MCF 10A (cell line): ENCODE results near the gene XYLT2. TPM values are rescaled to one million over a fixed set of nuclear protein-coding genes. Genes with fewer than 3 reads are reported as not detected.

ENCODE experiments used
- BruUV-seq: library from RNA; stranded (reverse); fragments of 400-500 nt; replicated peaks from 2 replicates; lab custom pipeline; 2021; lab: Mats Ljungman, UMichigan
- CTCF ChIA-PET: fragments of 300-600 bp; sonication (Branson Sonifier 250); formaldehyde crosslinking; extraction: SDS; loops from one replicate; lab custom pipeline; 2021; ENCODE audit warnings: antibody characterized with exemption, inconsistent platforms; lab: Yijun Ruan, JAX
- POLR2A ChIA-PET: fragments of 300-600, 350-650 bp; sonication (Branson Sonifier 250); formaldehyde crosslinking; extraction: SDS; loops from one replicate; lab custom pipeline; 2020; ENCODE audit warnings: antibody characterized with exemption, inconsistent platforms; lab: Yijun Ruan, JAX
- DNase-seq: peaks from one replicate; pipeline ENCODE4 v3.0.0-alpha.2; 2018; ENCODE audit not compliant: unreplicated experiment
- H3K27ac Mint-ChIP-seq: one replicate; pipeline ENCODE4 v1.8.0; 2022; ENCODE audit warnings: mild to moderate bottlenecking, low read depth, mixed read lengths; ENCODE audit not compliant: unreplicated experiment
- H3K27me3 Mint-ChIP-seq: one replicate; pipeline ENCODE4 v1.8.0; 2022; ENCODE audit warnings: mixed read lengths; ENCODE audit not compliant: insufficient read depth, unreplicated experiment
- H3K36me3 Mint-ChIP-seq: one replicate; pipeline ENCODE4 v1.8.0; 2022; ENCODE audit warnings: mild to moderate bottlenecking, moderate library complexity, mixed read lengths; ENCODE audit not compliant: insufficient read depth, unreplicated experiment
- H3K4me1 Mint-ChIP-seq: one replicate; pipeline ENCODE4 v1.8.0; 2022; ENCODE audit warnings: mixed read lengths; ENCODE audit not compliant: insufficient read depth, unreplicated experiment
- H3K4me3 Mint-ChIP-seq: one replicate; pipeline ENCODE4 v1.8.0; 2022; ENCODE audit warnings: mild to moderate bottlenecking, moderate library complexity, mixed read lengths; ENCODE audit not compliant: unreplicated experiment
- H3K9me3 Mint-ChIP-seq: one replicate; pipeline ENCODE4 v1.8.0; 2022; ENCODE audit warnings: mixed read lengths; ENCODE audit not compliant: unreplicated experiment
- intact Hi-C: fragments of 100-400 bp; cut with micrococcal nuclease; formaldehyde crosslinking; loops from 2 replicates; pipeline ENCODE4 v1.14.1; 2022
- total RNA-seq: library from RNA; stranded (reverse); gene quantifications from 2 replicates; pipeline ENCODE4 v1.2.3, GENCODE V29; 2022
- TF ChIP-seq, protein P1 (sequence below): fragments of 200-600 bp; IDR thresholded peaks from one replicate; pipeline ENCODE4 v1.8.0; 2022; ENCODE audit warnings: antibody characterized with exemption, mild to moderate bottlenecking; ENCODE audit not compliant: unreplicated experiment

Gene XYLT2
- total RNA-seq, 1 experiment from 2014 or later: 9.6 TPM

DNA sequence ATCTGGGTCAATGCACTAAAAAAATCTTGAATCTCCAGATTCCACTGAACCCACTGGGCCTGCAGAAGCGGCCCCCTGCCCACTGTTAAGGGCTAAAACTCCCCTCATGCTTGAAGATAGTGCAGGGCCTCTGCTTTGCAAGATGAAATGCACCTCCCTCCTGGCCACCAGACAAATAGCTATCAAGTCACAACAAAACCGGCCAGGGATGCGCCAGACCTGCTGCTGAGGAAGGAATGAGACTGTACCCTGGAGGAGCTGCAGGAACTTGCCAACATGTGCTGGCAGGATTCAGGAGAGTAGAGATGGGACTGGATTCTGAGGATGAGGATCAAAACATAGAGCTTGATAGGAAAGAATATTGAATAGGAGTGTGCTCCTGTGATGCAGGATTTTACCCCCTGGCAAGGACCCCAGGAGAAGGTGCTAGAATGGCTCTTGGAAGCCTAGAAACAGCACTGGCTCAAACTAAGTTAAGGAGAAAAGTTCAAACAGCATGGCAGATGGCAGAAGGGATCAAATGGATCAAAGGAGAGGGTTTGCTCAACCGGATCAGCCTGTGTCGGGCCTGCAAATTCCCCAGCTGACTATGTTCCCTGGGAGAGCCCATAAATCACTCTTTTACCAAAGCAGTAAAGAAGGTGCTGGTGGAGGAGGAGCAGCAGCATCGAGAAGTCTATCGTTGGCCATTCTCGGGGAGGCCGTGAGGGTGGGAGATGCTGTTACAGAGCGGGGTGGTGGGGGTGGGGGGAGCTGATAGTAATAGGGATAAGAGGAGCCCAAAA lies 27.2 kb upstream of the XYLT2 start:
- no peaks in the 10 kb centered on the region for H3K27me3 Mint-ChIP-seq
- TF ChIP-seq, protein P1, sequence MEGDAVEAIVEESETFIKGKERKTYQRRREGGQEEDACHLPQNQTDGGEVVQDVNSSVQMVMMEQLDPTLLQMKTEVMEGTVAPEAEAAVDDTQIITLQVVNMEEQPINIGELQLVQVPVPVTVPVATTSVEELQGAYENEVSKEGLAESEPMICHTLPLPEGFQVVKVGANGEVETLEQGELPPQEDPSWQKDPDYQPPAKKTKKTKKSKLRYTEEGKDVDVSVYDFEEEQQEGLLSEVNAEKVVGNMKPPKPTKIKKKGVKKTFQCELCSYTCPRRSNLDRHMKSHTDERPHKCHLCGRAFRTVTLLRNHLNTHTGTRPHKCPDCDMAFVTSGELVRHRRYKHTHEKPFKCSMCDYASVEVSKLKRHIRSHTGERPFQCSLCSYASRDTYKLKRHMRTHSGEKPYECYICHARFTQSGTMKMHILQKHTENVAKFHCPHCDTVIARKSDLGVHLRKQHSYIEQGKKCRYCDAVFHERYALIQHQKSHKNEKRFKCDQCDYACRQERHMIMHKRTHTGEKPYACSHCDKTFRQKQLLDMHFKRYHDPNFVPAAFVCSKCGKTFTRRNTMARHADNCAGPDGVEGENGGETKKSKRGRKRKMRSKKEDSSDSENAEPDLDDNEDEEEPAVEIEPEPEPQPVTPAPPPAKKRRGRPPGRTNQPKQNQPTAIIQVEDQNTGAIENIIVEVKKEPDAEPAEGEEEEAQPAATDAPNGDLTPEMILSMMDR: no peak
- H3K4me3 Mint-ChIP-seq: no peak overlapping the region
- no peaks in the 10 kb centered on the region for H3K36me3 Mint-ChIP-seq
- H3K4me1 Mint-ChIP-seq: no peaks in the 10 kb centered on the region
- ChIA-PET CTCF (interaction anchor here (0.9 to 1.0 kb wide), 2 partner anchors 11 to 140 kb away, joined by 3 to 4 read pairs; no protein-coding TSS in a partner anchor), POLR2A (interaction anchor here (0.6 to 2.7 kb wide), 6 partner anchors 13 to 472 kb away, joined by 3 to 8 read pairs (median 4); no protein-coding TSS in a partner anchor)
- no peaks in the 10 kb centered on the region for H3K9me3 Mint-ChIP-seq
- H3K27ac Mint-ChIP-seq: no peak overlapping the region
- intact Hi-C loops: no loop called here
- no TSS peak for BruUV-seq
- DNase-seq: no peak

DNA sequence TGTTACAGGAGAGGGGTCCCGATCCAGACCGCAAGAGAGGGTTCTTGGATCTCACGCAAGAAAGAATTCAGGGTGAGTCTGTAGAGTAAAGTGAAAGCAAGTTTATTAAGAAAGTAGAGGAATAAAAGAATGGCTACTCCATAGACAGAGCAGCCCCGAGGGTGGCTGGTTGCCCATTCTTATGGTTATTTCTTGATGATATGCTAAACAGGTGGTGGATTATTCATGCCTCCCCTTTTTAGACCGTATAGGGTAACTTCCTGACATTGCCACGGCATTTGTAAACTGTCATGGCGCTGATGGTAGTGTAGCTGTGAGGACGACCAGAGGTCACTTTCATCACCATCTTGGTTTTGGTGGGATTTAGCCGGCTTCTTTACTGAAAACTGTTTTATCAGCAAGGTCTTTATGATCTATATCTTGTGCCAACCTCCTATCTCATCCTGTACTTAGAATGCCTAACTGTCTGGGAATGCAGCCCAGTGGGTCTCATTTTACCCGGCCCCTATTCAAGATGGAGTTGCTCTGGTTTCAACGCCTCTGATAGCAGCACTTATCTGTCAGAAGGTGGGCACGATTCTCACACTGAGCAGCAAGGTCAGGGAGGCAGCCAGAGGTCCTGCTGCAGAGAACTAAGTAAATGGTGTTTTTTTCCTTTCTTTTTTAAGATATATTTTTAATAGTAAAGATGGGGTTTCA lies 26.5 kb upstream of the XYLT2 start:
- no peaks in the 10 kb centered on the region for H3K4me1 Mint-ChIP-seq
- no TSS peak for BruUV-seq
- intact Hi-C loops: no loop called here

DNA sequence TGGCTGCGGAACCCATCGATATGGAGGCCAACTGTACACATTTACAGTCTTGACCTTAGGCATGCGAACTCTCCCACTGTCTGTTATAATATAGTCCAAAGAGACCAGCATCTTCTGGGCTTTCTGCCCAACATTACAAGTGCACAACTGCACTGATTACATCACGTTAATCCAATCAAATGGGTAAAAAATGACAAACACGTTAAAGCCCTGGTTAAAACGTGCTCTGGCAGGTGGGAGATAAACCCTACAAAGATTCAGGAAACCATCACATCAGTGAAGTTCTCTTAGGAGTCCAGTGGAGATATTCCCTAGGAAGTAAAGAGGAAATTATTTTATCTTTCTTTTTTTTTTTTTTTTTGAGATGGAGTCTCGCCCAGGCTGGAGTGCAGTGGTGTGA lies 23.7 kb upstream of the XYLT2 start:
- ChIA-PET POLR2A (interaction anchor here (1.0 kb wide), 1 partner anchor 24 kb away, joined by 3 read pairs; the partner anchor contains the start of gene XYLT2), CTCF (no interaction called here)
- TF ChIP-seq, protein P1: no peak
- Mint-ChIP-seq H3K27ac (no peak overlapping the region), H3K27me3 (no peaks in the 10 kb centered on the region), H3K4me1 (no peaks in the 10 kb centered on the region), H3K9me3 (no peaks in the 10 kb centered on the region), H3K4me3 (no peak overlapping the region), H3K36me3 (no peaks in the 10 kb centered on the region)
- intact Hi-C loops: no loop called here
- BruUV-seq: no TSS peak
- DNase-seq: no peak

More for the DNA sequence above, 26.5 kb upstream of the XYLT2 start:
- H3K27me3 Mint-ChIP-seq: no peaks in the 10 kb centered on the region
- ChIA-PET POLR2A (interaction anchor here (0.6 to 1.4 kb wide), 4 partner anchors 52 to 471 kb away, joined by 3 to 4 read pairs (median 3); no protein-coding TSS in a partner anchor), CTCF (interaction anchor here (1.0 kb wide), 1 partner anchor 23 kb away, joined by 4 read pairs; no protein-coding TSS in a partner anchor)
- DNase-seq: no peak
- no peak overlapping the region for H3K27ac Mint-ChIP-seq
- TF ChIP-seq, protein P1: no peak
- no peaks in the 10 kb centered on the region for H3K36me3 Mint-ChIP-seq
- H3K4me3 Mint-ChIP-seq: no peak overlapping the region
- H3K9me3 Mint-ChIP-seq: no peaks in the 10 kb centered on the region

DNA sequence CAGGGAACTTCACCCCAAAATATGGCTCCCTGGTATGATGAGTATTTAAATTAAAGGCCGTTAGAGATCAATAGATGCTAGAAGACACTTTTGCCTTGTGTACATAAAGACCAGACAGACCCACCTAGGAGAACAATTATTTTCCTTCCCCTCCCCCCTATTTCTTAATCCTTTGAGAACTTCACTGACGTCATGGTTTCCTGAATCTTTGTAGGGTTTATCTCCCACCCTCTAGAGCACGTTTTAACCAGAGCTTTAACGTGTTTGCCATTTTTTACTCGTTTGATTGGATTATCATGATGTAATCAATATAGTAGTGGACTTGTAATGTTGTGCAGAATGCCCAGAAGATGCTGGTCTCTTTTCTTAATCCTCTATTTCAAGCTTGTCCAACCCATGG lies 22.9 kb upstream of the XYLT2 start:
- intact Hi-C loops: no loop called here
- BruUV-seq: no TSS peak
- Mint-ChIP-seq H3K4me3 (no peak overlapping the region), H3K9me3 (no peaks in the 10 kb centered on the region), H3K4me1 (no peaks in the 10 kb centered on the region), H3K36me3 (no peaks in the 10 kb centered on the region), H3K27ac (no peak overlapping the region), H3K27me3 (no peaks in the 10 kb centered on the region)
- TF ChIP-seq, protein P1: no peak
- no peak for DNase-seq
- ChIA-PET CTCF (interaction anchor here (1.1 to 1.2 kb wide), 2 partner anchors 9 to 26 kb away, joined by 3 to 5 read pairs; no protein-coding TSS in a partner anchor), POLR2A (interaction anchor here (1.0 kb wide), 1 partner anchor 23 kb away, joined by 3 read pairs; the partner anchor contains the start of gene XYLT2)
